ENCODE measurements around the gene MUC5AC.

MUC5AC gene

GRCh38 chr11:1197431-1197885, 39.7 kb downstream of the MUC5AC start:
- DNase-seq (ENCODE audit: low spot score) = no peak

GRCh38 chr11:1197886-1198560, 40.3 kb downstream of the MUC5AC start:
- peak; percentile 73 for DNase-seq (ENCODE audit: low spot score)

- peak; percentile 5 for DNase-seq (ENCODE audit: low spot score)
Observed at GRCh38 chr11:1198561-1199240, 40.9 kb downstream of the MUC5AC start.

GRCh38 chr11:1199241-1199750, 41.5 kb downstream of the MUC5AC start:
- DNase-seq (ENCODE audit: low spot score) = no peak

GRCh38 chr11:1199751-1200610, 42.2 kb downstream of the MUC5AC start:
- DNase-seq (ENCODE audit: low spot score) = peak; percentile 7

GRCh38 chr11:1200611-1201191, 42.9 kb downstream of the MUC5AC start:
- peak; percentile 4 for DNase-seq (ENCODE audit: low spot score)

- DNase-seq (ENCODE audit: low spot score) = no peak
Observed at GRCh38 chr11:1201395-1202153, 43.8 kb downstream of the MUC5AC start.

GRCh38 chr11:1202154-1202775, 44.5 kb downstream of the MUC5AC start:
- DNase-seq (ENCODE audit: low spot score) = peak; percentile 26

GRCh38 chr11:1202776-1203504, 45.2 kb downstream of the MUC5AC start:
- DNase-seq (ENCODE audit: low spot score) = peak; percentile 99

GRCh38 chr11:1203505-1204271, 45.9 kb downstream of the MUC5AC start:
- DNase-seq (ENCODE audit: low spot score) = peak; percentile 51

GRCh38 chr11:1204381-1205101, 46.8 kb downstream of the MUC5AC start:
- DNase-seq (ENCODE audit: low spot score) = peak; percentile 3

- DNase-seq (ENCODE audit: low spot score) = peak; percentile 5
Observed at GRCh38 chr11:1205121-1205986, 47.6 kb downstream of the MUC5AC start.

GRCh38 chr11:1205987-1206331, 48.2 kb downstream of the MUC5AC start:
- DNase-seq (ENCODE audit: low spot score) = no peak

GRCh38 chr11:1206391-1207271, 48.9 kb downstream of the MUC5AC start:
- peak; percentile 3 for DNase-seq (ENCODE audit: low spot score)

- peak; percentile 2 for DNase-seq (ENCODE audit: low spot score)
Observed at GRCh38 chr11:1207401-1208143, 49.8 kb downstream of the MUC5AC start.

GRCh38 chr11:1208144-1208393, 50.3 kb downstream of the MUC5AC start:
- DNase-seq (ENCODE audit: low spot score) = no peak
